Measurements from ENCODE around the gene FGG.

DNA sequence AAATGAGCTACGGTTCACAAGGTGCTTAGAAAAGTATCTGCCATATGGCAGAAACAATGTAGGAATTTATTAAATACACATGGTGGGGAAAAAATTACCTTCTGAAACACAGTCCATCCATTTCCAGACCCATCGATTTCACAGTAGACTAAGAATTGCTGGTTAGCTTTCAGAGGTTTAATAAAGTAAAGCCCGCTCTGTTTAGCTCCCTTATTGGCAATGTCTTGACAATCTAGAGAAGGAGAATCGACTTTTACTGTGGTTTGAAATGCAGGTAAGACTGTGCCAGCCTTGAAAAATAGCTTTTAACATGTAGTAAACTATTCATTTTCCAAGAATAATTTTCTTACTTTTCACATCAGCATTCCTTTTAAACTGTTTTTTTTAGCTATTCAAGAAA is 2.9 kb downstream of the FGG start:
- TF ChIP-seq, protein P1, sequence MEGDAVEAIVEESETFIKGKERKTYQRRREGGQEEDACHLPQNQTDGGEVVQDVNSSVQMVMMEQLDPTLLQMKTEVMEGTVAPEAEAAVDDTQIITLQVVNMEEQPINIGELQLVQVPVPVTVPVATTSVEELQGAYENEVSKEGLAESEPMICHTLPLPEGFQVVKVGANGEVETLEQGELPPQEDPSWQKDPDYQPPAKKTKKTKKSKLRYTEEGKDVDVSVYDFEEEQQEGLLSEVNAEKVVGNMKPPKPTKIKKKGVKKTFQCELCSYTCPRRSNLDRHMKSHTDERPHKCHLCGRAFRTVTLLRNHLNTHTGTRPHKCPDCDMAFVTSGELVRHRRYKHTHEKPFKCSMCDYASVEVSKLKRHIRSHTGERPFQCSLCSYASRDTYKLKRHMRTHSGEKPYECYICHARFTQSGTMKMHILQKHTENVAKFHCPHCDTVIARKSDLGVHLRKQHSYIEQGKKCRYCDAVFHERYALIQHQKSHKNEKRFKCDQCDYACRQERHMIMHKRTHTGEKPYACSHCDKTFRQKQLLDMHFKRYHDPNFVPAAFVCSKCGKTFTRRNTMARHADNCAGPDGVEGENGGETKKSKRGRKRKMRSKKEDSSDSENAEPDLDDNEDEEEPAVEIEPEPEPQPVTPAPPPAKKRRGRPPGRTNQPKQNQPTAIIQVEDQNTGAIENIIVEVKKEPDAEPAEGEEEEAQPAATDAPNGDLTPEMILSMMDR (conservative IDR thresholded peaks at IDR 0.05): no peak
- no peak for TF ChIP-seq EZH2 (IDR thresholded peaks at IDR 0.05; ENCODE audit: low read depth)

All from PC-9 (cell line).